Muscle layer of duodenum (tissue), 2 donors: ENCODE results near the gene CCDC92.

ENCODE experiments used
- H3K27ac ChIP-seq: one replicate; pipeline ENCODE4 v1.7.0; 2013; ENCODE audit warnings: mild to moderate bottlenecking, low read length
- H3K27me3 ChIP-seq: one replicate; pipeline ENCODE4 v1.7.0; 2013; ENCODE audit warnings: low read depth, mild to moderate bottlenecking, control low read depth, low read length
- H3K36me3 ChIP-seq, 2 donors: one replicate each; pipeline ENCODE4 v1.7.0; 2013; ENCODE audit warnings: low read length in 2 of 2, control low read depth in 1 of 2, mild to moderate bottlenecking in 1 of 2; ENCODE audit not compliant: insufficient read depth in 2 of 2, control insufficient read depth in 1 of 2
- H3K4me1 ChIP-seq, 2 donors: one replicate each; pipeline ENCODE4 v1.7.0; 2013; ENCODE audit warnings: low read length in 2 of 2, mild to moderate bottlenecking in 2 of 2, control low read depth in 1 of 2, moderate library complexity in 1 of 2; ENCODE audit not compliant: insufficient read depth in 2 of 2, control insufficient read depth in 1 of 2
- H3K4me3 ChIP-seq, 2 donors: one replicate each; pipeline ENCODE4 v1.7.0; 2013; ENCODE audit warnings: low read length in 2 of 2, low read depth in 1 of 2, mild to moderate bottlenecking in 1 of 2
- H3K9me3 ChIP-seq, 2 donors: one replicate each; pipeline ENCODE4 v1.7.0; 2013; ENCODE audit warnings: low read length in 2 of 2, control low read depth in 1 of 2, mild to moderate bottlenecking in 1 of 2; ENCODE audit not compliant: control insufficient read depth in 1 of 2
- donor health status: healthy.

The CCDC92 gene

DNA sequence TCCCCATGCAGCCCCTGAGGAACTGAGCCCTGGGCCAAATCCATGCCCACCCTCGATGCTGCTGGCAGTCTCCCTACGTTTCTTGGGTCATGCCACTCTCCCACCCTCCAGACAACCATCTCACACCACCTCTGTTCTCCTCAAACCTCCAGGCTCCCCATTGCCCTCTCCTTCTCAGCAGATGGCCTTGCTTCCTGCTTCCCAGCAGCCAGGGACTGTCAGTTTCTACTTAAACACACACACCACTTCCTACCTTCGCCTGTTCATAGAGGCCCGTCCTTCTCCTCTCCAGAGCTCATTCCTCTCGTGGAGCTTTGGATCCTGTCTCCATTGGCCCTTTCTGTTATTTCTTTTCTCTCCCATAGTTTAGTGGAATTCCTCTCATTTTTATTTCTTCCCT is 27.5 kb upstream of the CCDC92 start:
- peaks cover 0 to 8% of the 10 kb centered on the region in 2 donors for H3K4me1 ChIP-seq
- no peak overlapping the region for H3K4me3 ChIP-seq
- H3K36me3 ChIP-seq, result peaks cover 12 to 25% of the 10 kb centered on the region in 2 donors
- H3K9me3 ChIP-seq, result no peaks in the 10 kb centered on the region
- H3K27me3 ChIP-seq, result no peaks in the 10 kb centered on the region
- H3K27ac ChIP-seq, result no peak overlapping the region

DNA sequence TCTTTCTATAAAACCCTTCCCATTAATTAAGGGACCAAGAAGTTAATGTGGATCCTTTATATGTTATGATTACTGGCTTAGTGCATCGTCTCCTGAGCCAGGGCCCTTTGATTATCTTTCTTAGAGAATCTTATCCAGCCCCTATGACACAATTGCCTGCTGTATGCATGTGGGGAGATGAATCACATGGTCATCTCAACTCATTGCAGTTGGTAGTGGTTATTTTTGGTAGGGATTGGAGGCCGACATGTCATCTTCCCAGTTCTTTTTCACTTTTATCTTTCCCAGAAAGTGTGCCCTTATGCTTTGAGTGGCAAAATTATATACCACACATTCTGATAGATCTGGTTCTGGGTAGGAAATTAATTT is 26.3 kb upstream of the CCDC92 start:
- no peaks in the 10 kb centered on the region for H3K27me3 ChIP-seq
- H3K36me3 ChIP-seq, result peaks cover 6 to 25% of the 10 kb centered on the region in 2 donors
- H3K27ac ChIP-seq, result no peak overlapping the region
- H3K9me3 ChIP-seq, result no peaks in the 10 kb centered on the region
- H3K4me3 ChIP-seq, result no peak overlapping the region
- H3K4me1 ChIP-seq, result peaks cover 0 to 8% of the 10 kb centered on the region in 2 donors

DNA sequence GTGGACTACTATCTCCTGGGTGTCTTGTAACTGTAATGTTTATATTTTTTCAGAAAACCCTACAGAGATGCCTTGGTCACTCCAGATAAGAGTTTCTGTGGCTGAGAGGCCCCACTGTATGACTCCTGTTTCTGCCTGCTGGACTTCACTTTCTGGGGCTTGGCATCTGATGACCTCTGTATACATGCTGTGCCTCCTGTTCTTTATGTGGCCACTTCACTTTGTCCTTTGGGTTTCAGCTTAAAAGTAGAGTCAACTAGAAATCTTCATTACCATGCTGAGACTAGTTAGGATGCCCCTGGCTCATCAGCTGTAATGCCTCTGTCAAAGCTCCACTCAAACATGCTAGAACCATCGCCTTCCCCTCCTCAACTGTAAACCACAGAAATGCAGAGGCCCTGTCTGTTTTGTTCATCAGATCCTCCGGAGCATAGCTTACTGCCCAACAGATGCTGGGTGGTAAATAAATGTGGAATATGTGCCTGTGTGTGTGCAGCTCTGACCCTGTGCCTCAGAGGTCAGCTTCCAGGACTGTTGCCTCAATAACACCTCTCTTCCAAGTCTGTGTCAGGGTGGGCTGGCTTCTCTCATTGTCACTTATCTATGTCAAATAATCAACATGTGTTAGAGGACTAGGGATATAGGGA is 25.8 kb upstream of the CCDC92 start:
- Histone ChIP-seq H3K27ac (no peak overlapping the region), H3K4me1 (peaks cover 0 to 8% of the 10 kb centered on the region in 2 donors), H3K27me3 (no peaks in the 10 kb centered on the region), H3K9me3 (no peaks in the 10 kb centered on the region), H3K4me3 (no peak overlapping the region), H3K36me3 (peaks cover 5 to 25% of the 10 kb centered on the region in 2 donors)

- peaks cover 7 to 29% of the 10 kb centered on the region in 2 donors for H3K36me3 ChIP-seq
- peaks cover 0 to 8% of the 10 kb centered on the region in 2 donors for H3K4me1 ChIP-seq
- no peak overlapping the region for H3K4me3 ChIP-seq
- no peak overlapping the region for H3K27ac ChIP-seq
- H3K9me3 ChIP-seq, result no peaks in the 10 kb centered on the region
- H3K27me3 ChIP-seq, result no peaks in the 10 kb centered on the region
These were observed 25.3 kb upstream of the CCDC92 start for GRCh38 chr12:123997908-123998307.

DNA sequence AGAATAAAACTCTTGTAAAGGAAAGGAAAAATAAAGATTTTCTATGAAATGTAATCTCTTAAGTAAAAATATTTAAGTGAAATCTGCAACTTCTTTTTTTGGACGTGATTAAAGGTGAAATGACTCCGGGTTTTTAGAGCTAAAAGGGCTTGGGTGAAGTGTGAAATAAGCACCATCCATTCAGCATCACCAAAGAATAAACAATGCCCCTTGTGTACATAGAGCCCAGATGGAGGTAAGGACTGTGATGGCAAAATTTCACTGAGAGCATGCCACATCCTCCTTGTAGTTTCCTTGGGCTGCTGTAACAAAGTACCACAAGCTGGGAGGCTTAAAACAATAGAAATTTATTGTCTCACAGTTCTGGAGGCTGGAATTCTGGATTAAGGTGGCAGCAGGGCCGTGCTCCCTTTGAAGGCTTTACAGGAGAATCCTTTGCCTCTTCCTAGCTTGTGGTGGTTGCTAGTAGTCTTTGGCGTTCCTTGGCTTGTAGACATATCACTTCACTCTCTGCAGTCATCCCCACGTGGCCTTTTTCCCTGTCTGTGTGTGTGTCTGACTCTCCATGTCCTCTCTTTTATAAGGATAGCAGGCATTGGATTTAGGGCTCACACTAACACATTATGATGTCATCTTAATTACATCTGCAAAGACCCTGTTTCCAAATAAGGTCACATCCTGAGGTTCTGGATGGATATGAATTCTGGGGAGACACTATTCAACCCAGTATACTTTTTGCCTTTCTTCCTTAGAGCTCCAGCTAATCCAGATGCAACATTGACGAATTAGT is 24.6 kb upstream of the CCDC92 start:
- Histone ChIP-seq H3K4me3 (no peak overlapping the region), H3K4me1 (peaks cover 0 to 8% of the 10 kb centered on the region in 2 donors), H3K27ac (no peak overlapping the region), H3K9me3 (no peaks in the 10 kb centered on the region), H3K27me3 (no peaks in the 10 kb centered on the region), H3K36me3 (peaks cover 14 to 27% of the 10 kb centered on the region in 2 donors)

GRCh38 chr12:123996581-123996980 is 23.9 kb upstream of the CCDC92 start:
- Histone ChIP-seq H3K27me3 (no peaks in the 10 kb centered on the region), H3K4me1 (peaks cover 0 to 8% of the 10 kb centered on the region in 2 donors), H3K36me3 (peaks cover 19 to 25% of the 10 kb centered on the region in 2 donors), H3K9me3 (no peaks in the 10 kb centered on the region), H3K27ac (no peak overlapping the region), H3K4me3 (no peak overlapping the region)

GRCh38 chr12:123995023-123995748 is 22.6 kb upstream of the CCDC92 start:
- H3K27me3 ChIP-seq, result no peaks in the 10 kb centered on the region
- H3K4me3 ChIP-seq, result no peak overlapping the region
- no peaks in the 10 kb centered on the region for H3K9me3 ChIP-seq
- peaks cover 0 to 8% of the 10 kb centered on the region in 2 donors for H3K4me1 ChIP-seq
- H3K36me3 ChIP-seq, result peaks cover 22 to 29% of the 10 kb centered on the region in 2 donors
- H3K27ac ChIP-seq, result no peak overlapping the region

GRCh38 chr12:123992118-123992825 is 19.6 kb upstream of the CCDC92 start:
- Histone ChIP-seq H3K27me3 (no peaks in the 10 kb centered on the region), H3K4me1 (peaks cover 0 to 8% of the 10 kb centered on the region in 2 donors), H3K9me3 (no peaks in the 10 kb centered on the region), H3K4me3 (no peak overlapping the region), H3K36me3 (peaks cover 30 to 34% of the 10 kb centered on the region in 2 donors), H3K27ac (no peak overlapping the region)

- peaks cover 30 to 34% of the 10 kb centered on the region in 2 donors for H3K36me3 ChIP-seq
- H3K4me3 ChIP-seq, result no peak overlapping the region
- no peak overlapping the region for H3K27ac ChIP-seq
- no peaks in the 10 kb centered on the region for H3K9me3 ChIP-seq
- H3K27me3 ChIP-seq, result no peaks in the 10 kb centered on the region
- peaks cover under 1 to 8% of the 10 kb centered on the region in 2 donors for H3K4me1 ChIP-seq
These were observed 18.8 kb upstream of the CCDC92 start for GRCh38 chr12:123991372-123991951.

- Histone ChIP-seq H3K4me3 (no peak overlapping the region), H3K27ac (peak overlapping the region; percentile 46), H3K27me3 (no peaks in the 10 kb centered on the region), H3K9me3 (no peaks in the 10 kb centered on the region), H3K4me1 (peaks cover 3% of the 10 kb centered on the region in 2 donors), H3K36me3 (peaks cover 30 to 34% of the 10 kb centered on the region in 2 donors)
These were observed 17.9 kb upstream of the CCDC92 start for GRCh38 chr12:123990511-123990910.
